Measurements from ENCODE around the gene SLC24A5. TPM values are rescaled to one million over a fixed set of nuclear protein-coding genes. Genes with fewer than 3 reads are reported as not detected.

The SLC24A5 gene
- total RNA-seq, 1 experiment from 2014 or later = not detected

GRCh38 chr15:48176957-48177356 is 56.2 kb downstream of the SLC24A5 start:
- Histone ChIP-seq H3K9ac (ENCODE audit: extremely low read depth, insufficient read length, low read length) (peak overlapping the region; percentile 56), H3K18ac (ENCODE audit: insufficient read length, low read depth, low read length) (no peak overlapping the region), H4K20me1 (ENCODE audit: control insufficient read depth, insufficient read depth, insufficient read length) (no peaks in the 10 kb centered on the region), H2AFZ (ENCODE audit: low read length) (no peak overlapping the region), H3K4me2 (ENCODE audit: insufficient read depth, insufficient read length, low read length) (peak overlapping the region; percentile 85), H2BK15ac (ENCODE audit: low read depth, low read length) (no peak overlapping the region), H3K27ac (ENCODE audit: insufficient read length, low read depth, low read length) (no peak overlapping the region), H3K27me3 (ENCODE audit: insufficient read depth, low read length) (no peaks in the 10 kb centered on the region), H3K4me1 (ENCODE audit: insufficient read depth, low read length) (peaks cover 2% of the 10 kb centered on the region; the same call in 1 of the 2 replicates), H3K23me2 (ENCODE audit: insufficient read length, low read depth, low read length, poor library complexity, severe bottlenecking) (no peaks in the 10 kb centered on the region), H3K23ac (ENCODE audit: insufficient read length, low read depth, low read length) (no peak overlapping the region), H2BK20ac (ENCODE audit: low read depth, low read length, poor library complexity, severe bottlenecking) (no peak overlapping the region), H2AK5ac (ENCODE audit: insufficient read length, low read length) (no peak overlapping the region), H2BK120ac (ENCODE audit: low read depth, low read length, poor library complexity, severe bottlenecking) (no peak overlapping the region), H3K4ac (ENCODE audit: low read depth, low read length) (no peak overlapping the region), H3K79me2 (ENCODE audit: insufficient read depth, low read length) (peaks cover 28% of the 10 kb centered on the region; the same call in 1 of the 2 replicates), H4K5ac (ENCODE audit: insufficient read length, low read depth, low read length) (no peak overlapping the region), H3K79me1 (ENCODE audit: insufficient read depth, low read depth, low read length, poor library complexity, severe bottlenecking) (no peaks in the 10 kb centered on the region), H2BK5ac (ENCODE audit: insufficient read length, low read length) (no peak overlapping the region), H3K14ac (ENCODE audit: insufficient read depth, low read length) (no peak overlapping the region), H4K91ac (ENCODE audit: insufficient read length, low read depth, low read length) (no peak overlapping the region), H2BK12ac (ENCODE audit: insufficient read length, low read depth, low read length) (no peak overlapping the region), H4K8ac (replicated peaks; ENCODE audit: insufficient read length, low read depth, low read length) (no peak overlapping the region), H3K56ac (ENCODE audit: insufficient read length, low read depth, low read length) (no peak overlapping the region), H3T11ph (ENCODE audit: low read length) (no peak overlapping the region), H3K9me3 (ENCODE audit: control insufficient read depth, low read depth, low read length) (no peaks in the 10 kb centered on the region)
- H3K4me3 Mint-ChIP-seq = peak overlapping the region; percentile 90 to 95
- no peak for DNase-seq
- H3K36me3 Mint-ChIP-seq (ENCODE audit: insufficient read depth in 1 of 3, low read depth in 3 of 3) = peaks cover 0 to 5% (median 0%) of the 10 kb centered on the region in 3 experiments; a peak in 4 of 7 replicates
- no peak for TF ChIP-seq CTCF (conservative IDR thresholded peaks at IDR 0.05)
- no peaks in the 10 kb centered on the region for H3K9me3 Mint-ChIP-seq
- H3K27me3 Mint-ChIP-seq (ENCODE audit: low read depth) = no peaks in the 10 kb centered on the region
- no CpG with 5 or more reads among the region's 2 CpGs for WGBS (ENCODE audit: extremely low coverage, insufficient read length, low lambda C conversion rate)
- H3K27ac Mint-ChIP-seq = peak overlapping the region in 2 of 3 experiments; percentile 97; a peak in 3 of 7 replicates
- peaks cover 62 to 66% of the 10 kb centered on the region in 2 experiments for H3K4me1 Mint-ChIP-seq
